Measurements from ENCODE around the gene LIG1. TPM values are rescaled to one million over a fixed set of nuclear protein-coding genes. Genes with fewer than 3 reads are reported as not detected.

The LIG1 gene
- total and polyA plus RNA-seq, 2 of the 13 experiments (the other 11 are each of a cell fraction or from before 2014, with no cell fraction given), result 20.1 to 64.4 TPM

DNA sequence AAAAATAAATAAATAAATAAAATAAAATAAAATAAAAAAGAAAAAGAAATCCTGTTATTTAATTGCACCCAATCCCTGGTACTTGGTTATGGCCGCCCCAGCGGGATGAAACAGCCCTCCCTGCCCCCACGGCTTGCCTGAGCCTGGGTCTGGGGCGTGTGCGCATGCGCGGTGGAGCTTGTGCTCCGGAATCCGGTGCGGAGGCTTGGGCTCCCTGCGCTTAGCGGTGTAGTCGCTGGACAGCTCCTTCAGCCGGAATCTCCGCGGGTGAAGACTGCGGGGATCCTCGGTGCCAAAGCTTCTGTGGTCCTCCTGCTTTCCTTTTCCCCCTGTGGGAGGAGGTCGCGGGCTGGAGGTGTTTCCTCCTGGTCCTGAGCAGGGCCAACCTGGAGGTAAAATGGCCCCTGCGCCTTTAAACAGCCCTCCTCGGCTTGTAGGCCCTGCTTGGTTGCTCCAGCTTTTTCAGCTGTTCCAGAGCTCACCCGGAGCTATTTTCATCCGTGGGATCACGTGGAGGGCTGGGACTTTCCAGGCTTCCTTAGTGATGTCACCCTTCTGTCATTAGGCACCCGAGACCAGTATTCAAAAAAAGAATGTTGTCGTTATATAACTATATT, 59.7 kb downstream of the LIG1 start, which contains the start of gene PLA2G4C (continued):
- TF ChIP-seq, protein P1, sequence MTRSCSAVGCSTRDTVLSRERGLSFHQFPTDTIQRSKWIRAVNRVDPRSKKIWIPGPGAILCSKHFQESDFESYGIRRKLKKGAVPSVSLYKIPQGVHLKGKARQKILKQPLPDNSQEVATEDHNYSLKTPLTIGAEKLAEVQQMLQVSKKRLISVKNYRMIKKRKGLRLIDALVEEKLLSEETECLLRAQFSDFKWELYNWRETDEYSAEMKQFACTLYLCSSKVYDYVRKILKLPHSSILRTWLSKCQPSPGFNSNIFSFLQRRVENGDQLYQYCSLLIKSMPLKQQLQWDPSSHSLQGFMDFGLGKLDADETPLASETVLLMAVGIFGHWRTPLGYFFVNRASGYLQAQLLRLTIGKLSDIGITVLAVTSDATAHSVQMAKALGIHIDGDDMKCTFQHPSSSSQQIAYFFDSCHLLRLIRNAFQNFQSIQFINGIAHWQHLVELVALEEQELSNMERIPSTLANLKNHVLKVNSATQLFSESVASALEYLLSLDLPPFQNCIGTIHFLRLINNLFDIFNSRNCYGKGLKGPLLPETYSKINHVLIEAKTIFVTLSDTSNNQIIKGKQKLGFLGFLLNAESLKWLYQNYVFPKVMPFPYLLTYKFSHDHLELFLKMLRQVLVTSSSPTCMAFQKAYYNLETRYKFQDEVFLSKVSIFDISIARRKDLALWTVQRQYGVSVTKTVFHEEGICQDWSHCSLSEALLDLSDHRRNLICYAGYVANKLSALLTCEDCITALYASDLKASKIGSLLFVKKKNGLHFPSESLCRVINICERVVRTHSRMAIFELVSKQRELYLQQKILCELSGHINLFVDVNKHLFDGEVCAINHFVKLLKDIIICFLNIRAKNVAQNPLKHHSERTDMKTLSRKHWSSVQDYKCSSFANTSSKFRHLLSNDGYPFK (CRISPR knock-in tag; IDR thresholded peaks at IDR 0.05; ENCODE audit: borderline replicate concordance), result peak; percentile 58; the same call in 1 of the 2 replicates
- TF ChIP-seq DNMT1 (CRISPR knock-in tag; IDR thresholded peaks at IDR 0.05) (no peak), MAF1 (CRISPR knock-in tag; IDR thresholded peaks at IDR 0.05; ENCODE audit: borderline replicate concordance) (no peak), ZNF549 (CRISPR knock-in tag; IDR thresholded peaks at IDR 0.05) (no peak), ZNF678 (CRISPR knock-in tag; IDR thresholded peaks at IDR 0.05) (no peak), THAP11 (CRISPR knock-in tag; IDR thresholded peaks at IDR 0.05) (no peak; the same call in 1 of the 2 replicates), POGZ (CRISPR knock-in tag; IDR thresholded peaks at IDR 0.05) (0 out of 2 replicates have a peak, but pooled peaks have one; percentile 33), KDM4B (CRISPR knock-in tag; IDR thresholded peaks at IDR 0.05) (peak; percentile 69; the same call in 1 of the 2 replicates), HHEX (CRISPR knock-in tag; IDR thresholded peaks at IDR 0.05) (no peak), SYNCRIP (IDR thresholded peaks at IDR 0.05; ENCODE audit: insufficient read depth, low read depth, low read length) (no peak), HIVEP1 (CRISPR knock-in tag; IDR thresholded peaks at IDR 0.05) (peak; percentile 25; the same call in 1 of the 2 replicates), NBN (conservative IDR thresholded peaks at IDR 0.05) (no peak), ELF1 (CRISPR knock-in tag; IDR thresholded peaks at IDR 0.05) (peak; percentile 49), ZC3H4 (CRISPR knock-in tag; IDR thresholded peaks at IDR 0.05; ENCODE audit: borderline replicate concordance) (no peak), ZNF263 (CRISPR knock-in tag; IDR thresholded peaks at IDR 0.05) (no peak), ZBTB8A (CRISPR knock-in tag; IDR thresholded peaks at IDR 0.05; ENCODE audit: borderline replicate concordance, low read depth) (no peak), ZZZ3 (CRISPR knock-in tag; IDR thresholded peaks at IDR 0.05; ENCODE audit: borderline replicate concordance) (no peak), CENPT (CRISPR knock-in tag; IDR thresholded peaks at IDR 0.05; ENCODE audit: low read depth) (no peak), ZFAT (CRISPR knock-in tag; conservative IDR thresholded peaks at IDR 0.05) (no peak), YEATS4 (CRISPR knock-in tag; IDR thresholded peaks at IDR 0.05; ENCODE audit: borderline replicate concordance) (peak; percentile 63), MTF2 (CRISPR knock-in tag; IDR thresholded peaks at IDR 0.05; ENCODE audit: borderline replicate concordance) (no peak), CHD4 (IDR thresholded peaks at IDR 0.05; ENCODE audit: borderline replicate concordance, low read length) (no peak), ZNF564 (CRISPR knock-in tag; IDR thresholded peaks at IDR 0.05) (no peak)
- TF ChIP-seq, protein P2, sequence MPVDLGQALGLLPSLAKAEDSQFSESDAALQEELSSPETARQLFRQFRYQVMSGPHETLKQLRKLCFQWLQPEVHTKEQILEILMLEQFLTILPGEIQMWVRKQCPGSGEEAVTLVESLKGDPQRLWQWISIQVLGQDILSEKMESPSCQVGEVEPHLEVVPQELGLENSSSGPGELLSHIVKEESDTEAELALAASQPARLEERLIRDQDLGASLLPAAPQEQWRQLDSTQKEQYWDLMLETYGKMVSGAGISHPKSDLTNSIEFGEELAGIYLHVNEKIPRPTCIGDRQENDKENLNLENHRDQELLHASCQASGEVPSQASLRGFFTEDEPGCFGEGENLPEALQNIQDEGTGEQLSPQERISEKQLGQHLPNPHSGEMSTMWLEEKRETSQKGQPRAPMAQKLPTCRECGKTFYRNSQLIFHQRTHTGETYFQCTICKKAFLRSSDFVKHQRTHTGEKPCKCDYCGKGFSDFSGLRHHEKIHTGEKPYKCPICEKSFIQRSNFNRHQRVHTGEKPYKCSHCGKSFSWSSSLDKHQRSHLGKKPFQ (CRISPR knock-in tag; IDR thresholded peaks at IDR 0.05; ENCODE audit: insufficient replicate concordance), result no peak
- TF ChIP-seq, protein P3, sequence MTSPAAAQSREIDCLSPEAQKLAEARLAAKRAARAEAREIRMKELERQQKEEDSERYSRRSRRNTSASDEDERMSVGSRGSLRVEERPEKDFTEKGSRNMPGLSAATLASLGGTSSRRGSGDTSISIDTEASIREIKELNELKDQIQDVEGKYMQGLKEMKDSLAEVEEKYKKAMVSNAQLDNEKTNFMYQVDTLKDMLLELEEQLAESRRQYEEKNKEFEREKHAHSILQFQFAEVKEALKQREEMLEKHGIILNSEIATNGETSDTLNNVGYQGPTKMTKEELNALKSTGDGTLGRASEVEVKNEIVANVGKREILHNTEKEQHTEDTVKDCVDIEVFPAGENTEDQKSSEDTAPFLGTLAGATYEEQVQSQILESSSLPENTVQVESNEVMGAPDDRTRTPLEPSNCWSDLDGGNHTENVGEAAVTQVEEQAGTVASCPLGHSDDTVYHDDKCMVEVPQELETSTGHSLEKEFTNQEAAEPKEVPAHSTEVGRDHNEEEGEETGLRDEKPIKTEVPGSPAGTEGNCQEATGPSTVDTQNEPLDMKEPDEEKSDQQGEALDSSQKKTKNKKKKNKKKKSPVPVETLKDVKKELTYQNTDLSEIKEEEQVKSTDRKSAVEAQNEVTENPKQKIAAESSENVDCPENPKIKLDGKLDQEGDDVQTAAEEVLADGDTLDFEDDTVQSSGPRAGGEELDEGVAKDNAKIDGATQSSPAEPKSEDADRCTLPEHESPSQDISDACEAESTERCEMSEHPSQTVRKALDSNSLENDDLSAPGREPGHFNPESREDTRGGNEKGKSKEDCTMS (CRISPR knock-in tag; conservative IDR thresholded peaks at IDR 0.05), result no peak
